Limb (tissue), 2 donors: ENCODE results near the gene OR51T1.

Source experiments
- DNase-seq, 2 donors: peaks; one replicate each; pipeline ENCODE4 v3.0.0-alpha.2; 2016; ENCODE audit errors: extremely low spot score in 2 of 2

Gene OR51T1

DNA sequence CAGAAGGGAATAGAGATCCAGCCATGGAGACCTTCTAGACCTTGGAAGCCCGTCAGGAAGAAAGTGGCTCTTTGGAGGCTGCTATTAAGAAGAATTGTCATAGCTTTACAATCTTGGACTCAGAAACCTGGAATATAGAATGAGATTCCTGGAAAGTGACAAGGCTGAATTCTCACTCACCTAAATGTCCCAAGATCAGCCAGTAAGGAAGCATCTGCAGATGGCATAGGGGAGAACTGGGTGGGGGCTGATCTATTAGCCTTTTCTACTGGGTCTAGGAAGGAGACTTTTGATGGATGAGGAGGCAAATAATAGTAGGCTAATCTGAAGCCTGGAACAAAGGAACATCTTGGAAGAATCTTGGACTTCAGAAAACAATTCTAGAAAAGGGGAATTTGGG lies 42.5 kb downstream of the OR51T1 start, which contains the start of gene OR51G1:
Gene OR51G1 (minus strand): TSS at position 101 of the 400 bp plus-strand sequence. CDS start 0 bp downstream, at position 101.
- no peak for DNase-seq

DNA sequence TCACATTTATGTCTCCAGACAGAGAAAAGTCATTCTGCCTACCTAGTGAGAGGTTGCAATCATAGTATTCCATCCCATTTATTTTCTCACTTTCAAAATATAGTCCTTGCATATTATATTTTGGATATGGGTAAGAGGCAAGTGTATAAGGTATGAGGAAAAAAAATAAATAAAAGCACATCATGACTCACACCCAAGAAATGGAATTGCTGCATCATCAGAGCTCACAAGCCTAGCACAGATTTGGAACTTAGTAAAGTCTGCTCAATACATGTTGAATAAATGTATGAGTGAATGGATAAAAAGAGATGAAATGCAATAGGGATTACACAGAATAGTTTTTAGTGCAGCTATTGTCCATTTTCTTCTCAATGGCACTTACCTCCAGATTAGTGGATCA lies 44.9 kb downstream of the OR51T1 start:
- no peak for DNase-seq
